Endothelial cell of umbilical vein (primary cell): ENCODE measurements around the gene PRXL2B. TPM values are rescaled to one million over a fixed set of nuclear protein-coding genes. Genes with fewer than 3 reads are reported as not detected.

ENCODE experiments used
- BruUV-seq: library from RNA; stranded (reverse); fragments of 400-500 nt; replicated peaks from 2 replicates; lab custom pipeline; 2021; lab: Mats Ljungman, UMichigan
- CTCF ChIA-PET: fragments of 300-600, 350-600 bp; sonication (Branson Sonifier 250); formaldehyde crosslinking; loops from one replicate; lab custom pipeline; 2021; ENCODE audit warnings: antibody characterized with exemption, inconsistent platforms; lab: Charles Lee
- POLR2A ChIA-PET: fragments of 300-600, 350-600 bp; sonication (Branson Sonifier 250); formaldehyde crosslinking; loops from one replicate; lab custom pipeline; 2021; ENCODE audit warnings: antibody characterized with exemption, inconsistent platforms; lab: Charles Lee
- DNase-seq: peaks from one replicate; pipeline ENCODE4 v3.0.0-alpha.2; 2011; ENCODE audit warnings: low read depth, low spot score
- FAIRE-seq: peaks from 2 replicates; lab custom pipeline; 2011; peaks lifted over from hg19 to GRCh38; lab: Jason Lieb, UNC
- H2AFZ ChIP-seq: 2 replicates; pipeline ENCODE4 v1.6.0; 2012; ENCODE audit warnings: low read depth, low read length, control low read depth, inconsistent platforms
- H3K27ac ChIP-seq: 2 replicates; pipeline ENCODE4 v1.5.1; 2011; ENCODE audit warnings: low read depth, mild to moderate bottlenecking, control low read depth, low read length, moderate library complexity; ENCODE audit not compliant: insufficient read depth
- H3K27me3 ChIP-seq, 2 experiments: 2 replicates each; pipeline versions ENCODE4 v1.6.0 to v1.6.1; 2011; ENCODE audit warnings: low read length in 2 of 2, mixed read lengths in 1 of 2; ENCODE audit not compliant: control insufficient read depth in 2 of 2, insufficient read depth in 2 of 2
- H3K36me3 ChIP-seq, 2 experiments: 2 replicates in 1 of 2; 3 replicates in 1 of 2; pipeline ENCODE4 v1.5.1; 2011; ENCODE audit warnings: low read length in 2 of 2, mild to moderate bottlenecking in 1 of 2, moderate library complexity in 1 of 2; ENCODE audit not compliant: control insufficient read depth in 2 of 2, insufficient read depth in 2 of 2; ENCODE audit errors: extremely low read depth in 1 of 2
- H3K4me1 ChIP-seq: 3 replicates; pipeline ENCODE4 v1.5.1; 2011; ENCODE audit warnings: mild to moderate bottlenecking, low read length; ENCODE audit not compliant: control insufficient read depth, insufficient read depth; ENCODE audit errors: extremely low read depth
- H3K4me2 ChIP-seq: 2 replicates; pipeline ENCODE4 v1.6.1; 2011; ENCODE audit warnings: low read length, control low read depth, mixed read lengths; ENCODE audit not compliant: insufficient read depth
- H3K4me3 ChIP-seq, 3 experiments: fragments of 200-600 bp in 1 of 3; sonication (generic), shearing (Covaris generic) in 1 of 3; replicated peaks in 1 of 3; 2 replicates each; pipeline ENCODE4 v1.5.1; 2011 to 2016; ENCODE audit warnings: control low read depth in 3 of 3, low read length in 3 of 3, mild to moderate bottlenecking in 2 of 3, inconsistent platforms in 1 of 3, low read depth in 1 of 3, moderate library complexity in 1 of 3; ENCODE audit not compliant: insufficient read depth in 1 of 3
- H3K79me2 ChIP-seq: 2 replicates; pipeline ENCODE4 v1.6.0; 2012; ENCODE audit warnings: low read length, inconsistent platforms; ENCODE audit not compliant: control insufficient read depth, insufficient read depth
- H3K9ac ChIP-seq: replicated peaks from 2 replicates; pipeline ENCODE3; 2011; ENCODE audit warnings: low read length, control low read depth; ENCODE audit not compliant: insufficient read depth; ENCODE audit errors: extremely low read depth
- H3K9me1 ChIP-seq: replicated peaks from 3 replicates; pipeline ENCODE4 v1.6.0; 2011; ENCODE audit warnings: mild to moderate bottlenecking, low read length; ENCODE audit not compliant: control insufficient read depth, insufficient read depth; ENCODE audit errors: extremely low read depth
- H3K9me3 ChIP-seq: replicated peaks from 2 replicates; pipeline ENCODE4 v1.5.1; 2012; ENCODE audit warnings: low read length, inconsistent platforms; ENCODE audit not compliant: control insufficient read depth, insufficient read depth
- H4K20me1 ChIP-seq: replicated peaks from 2 replicates; pipeline ENCODE3; 2011; ENCODE audit warnings: mild to moderate bottlenecking, low read length; ENCODE audit not compliant: control insufficient read depth, insufficient read depth; ENCODE audit errors: extremely low read depth
- EZH2 ChIP-seq: IDR thresholded peaks from 2 replicates; pipeline ENCODE4 v1.6.1; 2012; ENCODE audit warnings: borderline replicate concordance, low read depth, mild to moderate bottlenecking, moderate library complexity, low read length, inconsistent platforms; ENCODE audit not compliant: severe bottlenecking
- FOS ChIP-seq: IDR thresholded peaks from 2 replicates; pipeline ENCODE4 v1.6.1; 2011; ENCODE audit warnings: mild to moderate bottlenecking, low read length, moderate library complexity, borderline replicate concordance; ENCODE audit not compliant: insufficient read depth
- GATA2 ChIP-seq: IDR thresholded peaks from 2 replicates; pipeline ENCODE4 v1.7.0; 2011; ENCODE audit warnings: low read depth, mild to moderate bottlenecking, moderate library complexity, mixed read lengths, low read length; ENCODE audit not compliant: insufficient read length, insufficient read depth
- JUN ChIP-seq: IDR thresholded peaks from 2 replicates; pipeline ENCODE4 v1.6.1; 2011; ENCODE audit warnings: borderline replicate concordance, low read depth; ENCODE audit not compliant: insufficient read length, insufficient read depth
- MYC ChIP-seq: IDR thresholded peaks from one replicate; pipeline ENCODE4 v1.6.1; 2011; ENCODE audit warnings: mild to moderate bottlenecking, low read depth, low read length
- POLR2A ChIP-seq: IDR thresholded peaks from 2 replicates; pipeline ENCODE4 v1.6.1; 2012; ENCODE audit warnings: low read depth, mild to moderate bottlenecking, control low read depth, low read length
- POLR2AphosphoS5 ChIP-seq: IDR thresholded peaks from 2 replicates; pipeline ENCODE4 v1.6.1; 2012; ENCODE audit warnings: low read depth, mild to moderate bottlenecking, control low read depth, low read length, moderate library complexity; ENCODE audit not compliant: insufficient read depth
- dilution Hi-C: fragments of 300-500 bp; cut with MboI; formaldehyde crosslinking; loops from one replicate; pipeline ENCODE4 v1.15.0; 2019; ENCODE audit warnings: low sequenced_read_pairs; ENCODE audit not compliant: extremely low pct_ligation_motif_present
- intact Hi-C: fragments of 100-400 bp; cut with micrococcal nuclease; formaldehyde crosslinking; loops from one replicate; pipeline ENCODE4 v1.10.0; 2022
- polyA plus RNA-seq, 4 experiments: library from polyadenylated mRNA; depleted of rRNA in 3 of 4; stranded (reverse) in 3 of 4; unstranded in 1 of 4; fragments of >200 nt; gene quantifications; 2 replicates each; pipeline versions ENCODE4 v1.2.1 to v1.2.3, GENCODE V29; 2011 to 2012; ENCODE audit warnings: missing spikeins in 1 of 4
- total RNA-seq: library from RNA; stranded (reverse); gene quantifications from 2 replicates; pipeline ENCODE4 v1.2.3, GENCODE V29; 2021
- TF ChIP-seq, protein P1 (sequence below): IDR thresholded peaks from 2 replicates; pipeline ENCODE4 v1.6.1; 2011; ENCODE audit not compliant: insufficient read depth, insufficient read length
- TF ChIP-seq, protein P2 (sequence below), 2 donors: IDR thresholded peaks; 1 replicate in 1 of 2; 2 replicates in 1 of 2; pipeline ENCODE4 v1.5.1; 2011; ENCODE audit warnings: low read length in 2 of 2, mild to moderate bottlenecking in 2 of 2, moderate library complexity in 2 of 2, control low read depth in 1 of 2, inconsistent platforms in 1 of 2, low read depth in 1 of 2; ENCODE audit not compliant: insufficient read depth in 1 of 2; ENCODE audit errors: extremely low read depth in 1 of 2

The PRXL2B gene
- total and polyA plus RNA-seq, 2 donors (not counting 3 experiments of a cell fraction or from before 2014, with no cell fraction given) = 29.6 to 55.8 TPM

GRCh38 chr1:2596530-2597333 is 10.2 kb downstream of the PRXL2B start:
- no peak overlapping the region for H3K4me3 ChIP-seq
- H3K9me3 ChIP-seq = no peaks in the 10 kb centered on the region
- BruUV-seq = no TSS peak
- H3K27ac ChIP-seq = no peak overlapping the region
- DNase-seq (no peak), FAIRE-seq (no peak)
- no peak overlapping the region for H3K4me2 ChIP-seq
- CTCF ChIA-PET = no interaction called here
- no peaks in the 10 kb centered on the region for H4K20me1 ChIP-seq
- H3K79me2 ChIP-seq = no peaks in the 10 kb centered on the region
- no peaks in the 10 kb centered on the region for H3K9me1 ChIP-seq
- dilution Hi-C loops (no loop called here), intact Hi-C loops (no loop called here)
- TF ChIP-seq GATA2 (no peak), POLR2AphosphoS5 (no peak), FOS (no peak), EZH2 (no peak), MYC (no peak), POLR2A (no peak), JUN (no peak)
- TF ChIP-seq, protein P1, sequence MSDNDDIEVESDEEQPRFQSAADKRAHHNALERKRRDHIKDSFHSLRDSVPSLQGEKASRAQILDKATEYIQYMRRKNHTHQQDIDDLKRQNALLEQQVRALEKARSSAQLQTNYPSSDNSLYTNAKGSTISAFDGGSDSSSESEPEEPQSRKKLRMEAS = no peak
- TF ChIP-seq, protein P2, sequence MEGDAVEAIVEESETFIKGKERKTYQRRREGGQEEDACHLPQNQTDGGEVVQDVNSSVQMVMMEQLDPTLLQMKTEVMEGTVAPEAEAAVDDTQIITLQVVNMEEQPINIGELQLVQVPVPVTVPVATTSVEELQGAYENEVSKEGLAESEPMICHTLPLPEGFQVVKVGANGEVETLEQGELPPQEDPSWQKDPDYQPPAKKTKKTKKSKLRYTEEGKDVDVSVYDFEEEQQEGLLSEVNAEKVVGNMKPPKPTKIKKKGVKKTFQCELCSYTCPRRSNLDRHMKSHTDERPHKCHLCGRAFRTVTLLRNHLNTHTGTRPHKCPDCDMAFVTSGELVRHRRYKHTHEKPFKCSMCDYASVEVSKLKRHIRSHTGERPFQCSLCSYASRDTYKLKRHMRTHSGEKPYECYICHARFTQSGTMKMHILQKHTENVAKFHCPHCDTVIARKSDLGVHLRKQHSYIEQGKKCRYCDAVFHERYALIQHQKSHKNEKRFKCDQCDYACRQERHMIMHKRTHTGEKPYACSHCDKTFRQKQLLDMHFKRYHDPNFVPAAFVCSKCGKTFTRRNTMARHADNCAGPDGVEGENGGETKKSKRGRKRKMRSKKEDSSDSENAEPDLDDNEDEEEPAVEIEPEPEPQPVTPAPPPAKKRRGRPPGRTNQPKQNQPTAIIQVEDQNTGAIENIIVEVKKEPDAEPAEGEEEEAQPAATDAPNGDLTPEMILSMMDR (IDR thresholded peaks at IDR 0.05; ENCODE audit: extremely low read depth in 1 of 2, insufficient read depth in 1 of 2, low read depth in 1 of 2, low read length in 2 of 2) = no peak
- H2AFZ ChIP-seq = no peak overlapping the region
- no peak overlapping the region for H3K9ac ChIP-seq
- no peaks in the 10 kb centered on the region for H3K27me3 ChIP-seq
- no peaks in the 10 kb centered on the region for H3K36me3 ChIP-seq
- POLR2A ChIA-PET = no interaction called here
- H3K4me1 ChIP-seq = peaks cover 8% of the 10 kb centered on the region
